Activated CD4-positive, alpha-beta T cell treated with anti-CD3 and anti-CD28 coated beads, Interleukin-2, Interleukin-6, amounts not matched to agents 100 ng/mL and 50 ng/mL, durations not matched to agents 16 hours and 8 hours (primary cell): Measurements from ENCODE around the gene ANKRD23.

Experiments
- DNase-seq: peaks from one replicate; pipeline ENCODE4 v3.0.0-alpha.2; 2020

ANKRD23 gene

DNA sequence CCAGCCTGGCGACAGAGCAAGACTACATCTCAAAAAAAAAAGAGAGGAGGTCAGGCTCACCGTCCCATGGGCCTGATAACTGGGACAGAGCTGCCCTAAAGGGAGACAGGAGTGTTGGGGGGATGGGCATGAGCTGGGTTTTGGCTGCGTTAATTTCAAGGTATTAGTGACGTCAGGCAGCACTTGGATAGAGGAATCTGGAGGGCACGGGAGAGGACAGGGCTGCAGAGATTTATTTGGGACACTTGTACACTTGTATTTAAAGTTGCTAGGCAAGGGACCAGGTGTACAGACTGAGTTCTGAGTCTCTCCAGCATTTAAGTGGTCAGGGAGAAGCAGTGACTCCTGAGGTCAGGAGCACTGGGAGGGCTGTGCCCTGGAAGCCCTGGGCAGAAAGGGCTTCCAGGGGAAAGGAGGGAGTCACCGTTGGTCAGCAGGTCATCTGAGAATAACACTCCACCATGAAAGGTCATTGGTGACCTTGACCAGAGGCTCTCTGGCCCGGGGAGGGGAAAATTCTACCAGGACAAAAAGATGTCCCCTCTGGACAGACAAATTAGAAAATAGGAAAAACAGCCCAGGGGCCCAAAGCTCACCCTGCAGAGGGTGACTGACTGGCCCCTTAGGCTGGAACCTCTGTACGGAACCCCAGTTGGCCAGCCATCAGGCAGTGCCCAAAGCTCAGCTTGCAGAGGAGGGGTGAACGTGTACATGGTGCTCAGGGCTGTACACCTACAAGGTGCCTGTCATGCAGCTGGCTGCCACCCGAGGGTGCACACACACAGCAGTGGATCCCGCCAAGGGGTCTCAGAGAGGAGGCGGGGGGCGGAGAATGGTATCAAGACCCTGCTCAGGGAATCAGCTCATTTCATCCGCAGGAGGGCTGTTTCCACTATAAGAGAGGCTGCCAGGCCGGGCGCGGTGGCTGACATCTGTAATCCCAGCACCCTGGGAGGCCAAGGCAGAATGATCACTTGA lies 50.8 kb downstream of the ANKRD23 start:
- no peak for DNase-seq

DNA sequence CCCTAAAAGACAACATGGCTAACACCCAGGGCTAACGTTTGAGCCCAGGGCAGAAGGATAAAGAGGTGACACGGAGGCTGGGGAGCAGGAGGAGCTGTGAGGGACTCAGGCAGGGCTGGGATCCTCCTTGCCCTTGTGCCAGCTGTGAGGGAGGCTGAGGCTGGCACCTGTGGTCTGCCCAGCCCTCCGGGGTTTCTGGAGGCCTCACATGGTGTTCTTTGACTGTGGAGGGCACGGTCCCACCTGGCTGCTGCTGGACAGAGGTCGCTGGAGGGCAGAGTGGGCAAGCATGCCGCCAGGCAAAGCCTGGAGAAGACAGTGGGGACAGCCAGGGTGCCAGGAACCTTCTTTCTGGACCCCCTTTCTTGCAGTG lies 54.6 kb downstream of the ANKRD23 start:
- DNase-seq: no peak

DNA sequence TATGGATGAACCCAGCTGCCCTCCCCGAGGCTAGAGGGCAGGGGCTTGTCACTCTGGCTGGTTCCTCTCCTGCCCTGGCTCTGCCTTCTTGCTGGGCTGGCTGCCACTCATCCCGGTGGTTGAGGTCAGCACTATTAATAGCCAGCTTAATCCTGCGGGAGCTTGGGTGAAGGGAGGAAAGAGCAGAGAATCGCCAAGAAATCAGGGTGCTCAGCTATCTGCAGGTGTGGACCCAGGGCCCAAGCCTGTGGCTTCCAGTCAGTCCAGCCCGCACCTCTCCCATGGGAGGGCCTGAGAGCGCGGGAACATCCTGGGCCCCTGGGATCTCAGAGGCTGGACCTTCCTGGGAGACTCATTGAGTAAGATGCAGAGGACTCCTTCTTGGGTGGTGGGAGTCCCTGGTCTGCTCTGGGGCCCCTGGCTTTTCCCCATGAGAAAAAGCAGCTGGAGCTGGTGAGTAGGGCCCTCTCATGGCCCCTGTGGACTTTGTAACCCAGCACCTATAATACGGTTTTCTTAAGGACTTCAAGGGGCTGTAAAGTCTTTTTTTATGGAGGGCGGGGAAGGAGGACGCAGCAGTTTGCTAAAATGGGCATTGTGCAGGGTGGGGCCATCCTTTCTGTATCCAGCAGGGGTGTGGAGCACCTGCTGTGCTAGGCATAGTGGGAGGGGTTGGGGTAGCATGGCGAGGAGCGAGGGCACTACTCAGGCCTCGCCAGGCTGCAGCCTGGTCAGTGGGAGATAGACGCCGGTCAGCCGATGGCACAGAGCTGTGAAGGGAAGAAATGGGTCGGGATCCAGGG lies 55.2 kb downstream of the ANKRD23 start:
- DNase-seq: no peak
